ENCODE results near the gene CCNA2. TPM values are rescaled to one million over a fixed set of nuclear protein-coding genes. Genes with fewer than 3 reads are reported as not detected.

Gene CCNA2
- total RNA-seq, result 1 to 10 TPM; 3.5 to 4.1 TPM

- DNase-seq (ENCODE audit: low spot score), result peak; percentile 97
- Histone ChIP-seq H3K4me1 (replicated peaks) (peaks cover 4% of the 10 kb centered on the region), H3K9me3 (no peaks in the 10 kb centered on the region), H3K27me3 (replicated peaks; ENCODE audit: insufficient read depth) (no peaks in the 10 kb centered on the region), H3K36me3 (no peaks in the 10 kb centered on the region), H3K4me3 (peak within 1 kb of the TSS; percentile 44 to 49), H3K27ac (peak within 1 kb of the TSS; percentile 67 to 69)
- WGBS, result under 1% methylated on average over 48 of the region's 63 CpGs
- TF ChIP-seq, protein P1, sequence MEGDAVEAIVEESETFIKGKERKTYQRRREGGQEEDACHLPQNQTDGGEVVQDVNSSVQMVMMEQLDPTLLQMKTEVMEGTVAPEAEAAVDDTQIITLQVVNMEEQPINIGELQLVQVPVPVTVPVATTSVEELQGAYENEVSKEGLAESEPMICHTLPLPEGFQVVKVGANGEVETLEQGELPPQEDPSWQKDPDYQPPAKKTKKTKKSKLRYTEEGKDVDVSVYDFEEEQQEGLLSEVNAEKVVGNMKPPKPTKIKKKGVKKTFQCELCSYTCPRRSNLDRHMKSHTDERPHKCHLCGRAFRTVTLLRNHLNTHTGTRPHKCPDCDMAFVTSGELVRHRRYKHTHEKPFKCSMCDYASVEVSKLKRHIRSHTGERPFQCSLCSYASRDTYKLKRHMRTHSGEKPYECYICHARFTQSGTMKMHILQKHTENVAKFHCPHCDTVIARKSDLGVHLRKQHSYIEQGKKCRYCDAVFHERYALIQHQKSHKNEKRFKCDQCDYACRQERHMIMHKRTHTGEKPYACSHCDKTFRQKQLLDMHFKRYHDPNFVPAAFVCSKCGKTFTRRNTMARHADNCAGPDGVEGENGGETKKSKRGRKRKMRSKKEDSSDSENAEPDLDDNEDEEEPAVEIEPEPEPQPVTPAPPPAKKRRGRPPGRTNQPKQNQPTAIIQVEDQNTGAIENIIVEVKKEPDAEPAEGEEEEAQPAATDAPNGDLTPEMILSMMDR (IDR thresholded peaks at IDR 0.05), result peak in 1 of 4 experiments; percentile 7
- TF ChIP-seq POLR2AphosphoS5 (IDR thresholded peaks at IDR 0.05) (peak; percentile 94), POLR2A (IDR thresholded peaks at IDR 0.05) (no peak)
- intact Hi-C loops (cut with DNase I), result no loop called here
Measured at GRCh38 chr4:121823505-121824170, at the start of gene CCNA2. CCNA2 (minus strand) TSS chr4:121823883; CDS start chr4:121823628, 255 bp downstream.

GRCh38 chr4:121869841-121870822 is 46.4 kb upstream of the CCNA2 start, which contains the start of gene BBS7:
BBS7 (minus strand) TSS chr4:121870474; CDS start chr4:121870313, 161 bp downstream.
- TF ChIP-seq POLR2AphosphoS5 (IDR thresholded peaks at IDR 0.05), result peak; percentile 90
- peak; percentile 86 for TF ChIP-seq POLR2A (IDR thresholded peaks at IDR 0.05)
- TF ChIP-seq, protein P1 (IDR thresholded peaks at IDR 0.05), result no peak
- WGBS, result under 1% methylated on average over 58 of the region's 58 CpGs
- Histone ChIP-seq H3K4me3 (peak within 1 kb of the TSS; percentile 62 to 80), H3K27ac (peak within 1 kb of the TSS; percentile 94), H3K9me3 (no peaks in the 10 kb centered on the region), H3K36me3 (no peaks in the 10 kb centered on the region), H3K4me1 (replicated peaks) (no peaks in the 10 kb centered on the region), H3K27me3 (replicated peaks; ENCODE audit: insufficient read depth) (no peaks in the 10 kb centered on the region)
- intact Hi-C loops (cut with DNase I), result no loop called here
- DNase-seq (ENCODE audit: low spot score), result peak; percentile 96

- no peak for DNase-seq (ENCODE audit: low spot score)
- no peaks in the 10 kb centered on the region for H3K36me3 ChIP-seq
- H3K27me3 ChIP-seq (replicated peaks; ENCODE audit: insufficient read depth), result no peaks in the 10 kb centered on the region
- H3K4me3 ChIP-seq, result no peak overlapping the region
- no peaks in the 10 kb centered on the region for H3K4me1 ChIP-seq (replicated peaks)
- H3K9me3 ChIP-seq, result no peaks in the 10 kb centered on the region
- H3K27ac ChIP-seq, result no peak overlapping the region
- TF ChIP-seq POLR2AphosphoS5 (IDR thresholded peaks at IDR 0.05) (no peak), POLR2A (IDR thresholded peaks at IDR 0.05) (no peak)
- TF ChIP-seq, protein P1 (IDR thresholded peaks at IDR 0.05), result no peak
- 84% methylated on average over 7 of the region's 7 CpGs for WGBS
- intact Hi-C loops (cut with DNase I), result no loop called here
Measured at GRCh38 chr4:121863799-121864198, 40.1 kb upstream of the CCNA2 start.

- Histone ChIP-seq H3K36me3 (no peaks in the 10 kb centered on the region), H3K9me3 (no peaks in the 10 kb centered on the region), H3K4me3 (no peak overlapping the region), H3K27me3 (replicated peaks; ENCODE audit: insufficient read depth) (no peaks in the 10 kb centered on the region), H3K4me1 (replicated peaks) (no peaks in the 10 kb centered on the region), H3K27ac (no peak overlapping the region)
- DNase-seq (ENCODE audit: low spot score), result no peak
- 92% methylated on average over 2 of the region's 2 CpGs for WGBS
- TF ChIP-seq, protein P1 (IDR thresholded peaks at IDR 0.05), result no peak
- TF ChIP-seq POLR2A (IDR thresholded peaks at IDR 0.05), result no peak
- no peak for TF ChIP-seq POLR2AphosphoS5 (IDR thresholded peaks at IDR 0.05)
- intact Hi-C loops (cut with DNase I), result no loop called here
Measured at GRCh38 chr4:121861426-121861825, 37.7 kb upstream of the CCNA2 start.

All from prostate gland (tissue), 2 donors.